Measurements from ENCODE around the gene PBLD.

DNA sequence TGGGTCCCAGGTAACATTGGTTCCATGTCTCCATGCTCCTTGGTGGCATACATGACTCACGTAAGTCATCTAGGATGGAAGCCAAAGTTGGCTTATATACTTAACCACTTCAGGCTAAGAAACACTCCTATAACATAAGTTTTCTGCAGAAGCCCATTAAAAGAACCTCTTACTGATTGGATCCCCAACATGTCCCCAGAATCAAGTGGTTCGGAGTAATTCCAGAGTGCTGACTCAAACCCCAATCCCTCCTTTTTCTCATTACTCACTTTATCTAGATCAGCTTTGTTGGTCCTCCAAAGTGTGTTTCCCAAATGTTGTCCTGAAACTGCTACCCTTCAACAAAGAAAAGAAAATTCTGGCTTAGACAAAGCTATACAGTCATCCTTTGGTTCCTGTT lies 90.7 kb downstream of the PBLD start:
- no peak for TF ChIP-seq POLR2A (IDR thresholded peaks at IDR 0.05)
- TF ChIP-seq, protein P1, sequence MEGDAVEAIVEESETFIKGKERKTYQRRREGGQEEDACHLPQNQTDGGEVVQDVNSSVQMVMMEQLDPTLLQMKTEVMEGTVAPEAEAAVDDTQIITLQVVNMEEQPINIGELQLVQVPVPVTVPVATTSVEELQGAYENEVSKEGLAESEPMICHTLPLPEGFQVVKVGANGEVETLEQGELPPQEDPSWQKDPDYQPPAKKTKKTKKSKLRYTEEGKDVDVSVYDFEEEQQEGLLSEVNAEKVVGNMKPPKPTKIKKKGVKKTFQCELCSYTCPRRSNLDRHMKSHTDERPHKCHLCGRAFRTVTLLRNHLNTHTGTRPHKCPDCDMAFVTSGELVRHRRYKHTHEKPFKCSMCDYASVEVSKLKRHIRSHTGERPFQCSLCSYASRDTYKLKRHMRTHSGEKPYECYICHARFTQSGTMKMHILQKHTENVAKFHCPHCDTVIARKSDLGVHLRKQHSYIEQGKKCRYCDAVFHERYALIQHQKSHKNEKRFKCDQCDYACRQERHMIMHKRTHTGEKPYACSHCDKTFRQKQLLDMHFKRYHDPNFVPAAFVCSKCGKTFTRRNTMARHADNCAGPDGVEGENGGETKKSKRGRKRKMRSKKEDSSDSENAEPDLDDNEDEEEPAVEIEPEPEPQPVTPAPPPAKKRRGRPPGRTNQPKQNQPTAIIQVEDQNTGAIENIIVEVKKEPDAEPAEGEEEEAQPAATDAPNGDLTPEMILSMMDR (IDR thresholded peaks at IDR 0.05) = no peak
- no peak for TF ChIP-seq POLR2AphosphoS5 (IDR thresholded peaks at IDR 0.05)
